Ovary (tissue), 3 donors: Measurements from ENCODE around the gene MYF6.

Source experiments
- EP300 ChIP-seq: sonication (generic); formaldehyde crosslinking; IDR thresholded peaks from one replicate; pipeline ENCODE4 v1.6.1; 2017; ENCODE audit warnings: antibody characterized with exemption
- POLR2A ChIP-seq: fragments of 450-650 bp; IDR thresholded peaks from one replicate; pipeline ENCODE4 v1.6.1; 2017; ENCODE audit warnings: antibody characterized with exemption, mild to moderate bottlenecking, moderate library complexity
- TF ChIP-seq, protein P1 (sequence below), 3 donors: fragments of 450-650 bp in 2 of 3; fragments of 200-600 bp in 1 of 3; IDR thresholded peaks; one replicate each; pipeline versions ENCODE4 v1.5.1 to v1.8.0; 2016 to 2022; ENCODE audit warnings: antibody characterized with exemption in 3 of 3, mild to moderate bottlenecking in 1 of 3
- donor health status: DM: no; HTN: no; CAD: no.

DNA sequence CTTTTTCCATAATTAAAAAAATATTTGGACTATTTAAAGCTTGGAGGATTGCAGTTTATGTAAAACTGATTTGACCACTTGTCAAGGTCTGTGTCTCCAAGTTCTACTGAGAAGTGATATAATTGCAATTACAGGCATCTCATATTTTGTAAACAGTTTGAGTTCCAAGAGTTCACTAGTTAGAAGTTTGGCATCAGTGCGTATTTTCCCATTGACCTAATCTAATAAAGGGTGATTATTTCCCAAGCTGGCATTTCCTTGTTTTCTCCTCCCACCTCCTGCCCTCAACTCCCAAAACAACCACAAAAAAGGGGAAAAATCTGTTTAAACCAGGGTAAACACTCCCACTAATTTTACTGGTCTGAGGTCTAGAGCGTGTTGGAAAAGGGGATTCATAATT is 3.0 kb upstream of the MYF6 start:
- TF ChIP-seq, protein P1, sequence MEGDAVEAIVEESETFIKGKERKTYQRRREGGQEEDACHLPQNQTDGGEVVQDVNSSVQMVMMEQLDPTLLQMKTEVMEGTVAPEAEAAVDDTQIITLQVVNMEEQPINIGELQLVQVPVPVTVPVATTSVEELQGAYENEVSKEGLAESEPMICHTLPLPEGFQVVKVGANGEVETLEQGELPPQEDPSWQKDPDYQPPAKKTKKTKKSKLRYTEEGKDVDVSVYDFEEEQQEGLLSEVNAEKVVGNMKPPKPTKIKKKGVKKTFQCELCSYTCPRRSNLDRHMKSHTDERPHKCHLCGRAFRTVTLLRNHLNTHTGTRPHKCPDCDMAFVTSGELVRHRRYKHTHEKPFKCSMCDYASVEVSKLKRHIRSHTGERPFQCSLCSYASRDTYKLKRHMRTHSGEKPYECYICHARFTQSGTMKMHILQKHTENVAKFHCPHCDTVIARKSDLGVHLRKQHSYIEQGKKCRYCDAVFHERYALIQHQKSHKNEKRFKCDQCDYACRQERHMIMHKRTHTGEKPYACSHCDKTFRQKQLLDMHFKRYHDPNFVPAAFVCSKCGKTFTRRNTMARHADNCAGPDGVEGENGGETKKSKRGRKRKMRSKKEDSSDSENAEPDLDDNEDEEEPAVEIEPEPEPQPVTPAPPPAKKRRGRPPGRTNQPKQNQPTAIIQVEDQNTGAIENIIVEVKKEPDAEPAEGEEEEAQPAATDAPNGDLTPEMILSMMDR (IDR thresholded peaks at IDR 0.05): no peak
- no peak for TF ChIP-seq EP300
- TF ChIP-seq POLR2A: no peak
